ENCODE data around the gene KASH5.
"Not testable (repeated sequence)": the region's sequence is repeated elsewhere in the genome, so short reads cannot be mapped to it uniquely, and the experiment has no call there.

KASH5 gene

GRCh38 chr19:49453757-49454240 is 65.8 kb downstream of the KASH5 start:
- DNase-seq: no peak

GRCh38 chr19:49455773-49456172 is 67.7 kb downstream of the KASH5 start:
- no peak for DNase-seq

- no peak for DNase-seq
Measured at GRCh38 chr19:49456326-49456725, 68.3 kb downstream of the KASH5 start.

- no peak for DNase-seq
Measured at GRCh38 chr19:49458567-49458903, 70.5 kb downstream of the KASH5 start.

GRCh38 chr19:49459388-49459787 is 71.3 kb downstream of the KASH5 start:
- no peak for DNase-seq

DNA sequence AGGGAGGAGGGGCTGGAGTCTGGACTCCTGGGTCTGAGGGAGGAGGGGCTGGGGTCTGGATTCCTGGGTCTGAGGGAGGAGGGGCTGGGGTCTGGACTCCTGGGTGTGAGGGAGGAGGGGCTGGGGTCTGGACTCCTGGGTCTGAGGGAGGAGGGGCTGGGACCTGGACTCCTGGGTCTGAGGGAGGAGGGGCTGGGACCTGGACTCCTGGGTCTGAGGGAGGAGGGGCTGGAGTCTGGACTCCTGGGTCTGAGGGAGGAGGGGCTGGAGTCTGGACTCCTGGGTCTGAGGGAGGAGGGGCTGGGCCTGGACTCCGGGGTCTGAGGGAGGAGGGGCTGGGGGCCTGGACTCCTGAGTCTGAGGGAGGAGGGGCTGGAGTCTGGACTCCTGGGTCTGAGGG is 73.1 kb downstream of the KASH5 start:
- not testable (repeated sequence) for DNase-seq

DNA sequence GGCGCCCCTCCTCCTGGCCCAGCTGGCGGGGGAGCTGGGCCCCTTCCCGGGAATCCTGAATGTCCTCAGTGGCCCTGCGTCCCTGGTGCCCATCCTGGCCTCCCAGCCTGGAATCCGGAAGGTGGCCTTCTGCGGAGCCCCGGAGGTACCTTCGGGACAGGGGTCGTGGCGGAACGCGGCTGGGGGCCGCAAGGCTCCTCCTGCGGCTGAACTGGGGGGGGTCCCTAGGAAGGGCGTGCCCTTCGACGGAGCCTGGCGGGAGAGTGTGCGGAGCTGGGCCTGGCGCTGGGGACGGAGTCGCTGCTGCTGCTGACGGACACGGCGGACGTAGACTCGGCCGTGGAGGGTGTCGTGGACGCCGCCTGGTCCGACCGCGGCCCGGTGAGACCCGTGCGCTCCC is 73.6 kb downstream of the KASH5 start:
- no peak for DNase-seq

DNA sequence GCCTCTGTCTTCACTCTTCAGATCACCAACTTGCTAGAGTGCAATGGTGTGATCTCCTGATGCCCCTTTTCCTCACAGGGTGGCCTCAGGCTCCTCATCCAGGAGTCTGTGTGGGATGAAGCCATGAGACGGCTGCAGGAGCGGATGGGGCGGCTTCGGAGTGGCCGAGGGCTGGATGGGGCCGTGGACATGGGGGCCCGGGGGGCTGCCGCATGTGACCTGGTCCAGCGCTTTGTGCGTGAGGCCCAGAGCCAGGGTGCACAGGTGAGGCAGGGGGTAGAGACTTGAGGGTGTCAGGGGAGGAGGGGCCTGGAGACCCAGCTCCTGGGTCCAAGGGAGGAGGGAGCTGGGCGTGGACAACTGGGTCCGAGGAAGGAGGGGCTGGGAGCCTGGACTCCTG is 74.4 kb downstream of the KASH5 start:
- no peak for DNase-seq

- DNase-seq: no peak
Measured at GRCh38 chr19:49463960-49464740, 76.1 kb downstream of the KASH5 start.

DNA sequence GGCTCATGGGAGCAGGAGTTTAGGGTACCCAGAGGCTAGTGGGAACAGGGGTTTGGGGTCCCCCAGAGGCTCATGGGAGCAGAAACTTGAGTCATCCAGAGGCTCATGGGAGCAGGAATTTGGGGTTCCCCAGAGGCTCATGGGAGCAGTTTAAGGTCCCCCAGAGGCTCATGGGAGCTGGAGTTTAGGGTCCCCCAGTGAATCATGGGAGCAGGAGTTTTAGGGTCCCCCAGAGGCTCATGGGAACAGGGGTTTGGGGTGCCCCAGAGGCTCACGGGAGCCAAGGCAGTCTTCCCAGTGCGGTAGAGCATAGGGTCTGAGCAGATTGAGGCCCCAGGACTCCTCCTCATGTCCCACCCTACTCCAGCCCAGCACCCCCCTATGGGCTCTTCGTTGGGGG is 77.3 kb downstream of the KASH5 start:
- no peak for DNase-seq

Measured in hypothalamus (tissue), 51 donors.